GM12872 (cell line): Measurements from ENCODE around the gene KHDC1.

Experiments used
- CTCF ChIP-seq: IDR thresholded peaks from 3 replicates; pipeline ENCODE4 v1.5.1; 2011; ENCODE audit warnings: low read depth, mild to moderate bottlenecking, low read length, moderate library complexity; ENCODE audit not compliant: insufficient read depth

Gene KHDC1

GRCh38 chr6:73234733-73235132 lies 28.3 kb downstream of the KHDC1 start:
- TF ChIP-seq CTCF, result no peak

GRCh38 chr6:73233048-73233447 lies 29.9 kb downstream of the KHDC1 start:
- TF ChIP-seq CTCF, result no peak

GRCh38 chr6:73231986-73232391 lies 31.0 kb downstream of the KHDC1 start:
- TF ChIP-seq CTCF, result no peak

GRCh38 chr6:73227606-73228255 lies 35.3 kb downstream of the KHDC1 start:
- TF ChIP-seq CTCF, result no peak

GRCh38 chr6:73225396-73225795 lies 37.6 kb downstream of the KHDC1 start, which contains the start of gene KHDC1L:
Gene KHDC1L (minus strand): TSS chr6:73225496. CDS start chr6:73225408, 88 bp downstream.
- TF ChIP-seq CTCF, result no peak

- TF ChIP-seq CTCF, result no peak
These were observed 46.1 kb downstream of the KHDC1 start for GRCh38 chr6:73216859-73217258.

- no peak for TF ChIP-seq CTCF
These were observed 53.9 kb downstream of the KHDC1 start for GRCh38 chr6:73209117-73209516.
